Natural killer cell (primary cell): ENCODE data around the gene DGCR2. TPM values are rescaled to one million over a fixed set of nuclear protein-coding genes. Genes with fewer than 3 reads are reported as not detected.

Source experiments
- ATAC-seq, 3 donors: fragments of 150-1000 bp in 2 of 3; fragments of 200-7000 bp in 1 of 3; cut with Tn5 transposase; 1 replicate in 1 of 3; 2 replicates in 2 of 3; pipeline ENCODE4 v1.10.0; 2021; ENCODE audit warnings: mild to moderate bottlenecking in 2 of 3, moderate library complexity in 2 of 3
- DNase-seq, 2 donors: peaks; one replicate each; pipeline versions ENCODE4 v3.0.0 to v3.0.0-alpha.2; 2013 to 2021; ENCODE audit warnings: mixed read lengths in 1 of 2
- H3K27ac ChIP-seq: one replicate; pipeline ENCODE4 v1.5.1; 2013; ENCODE audit warnings: mild to moderate bottlenecking, low read length
- H3K27me3 ChIP-seq: one replicate; pipeline ENCODE4 v1.6.1; 2013; ENCODE audit warnings: low read length; ENCODE audit not compliant: control insufficient read depth, insufficient read depth
- H3K36me3 ChIP-seq: one replicate; pipeline ENCODE4 v1.6.1; 2013; ENCODE audit warnings: low read length; ENCODE audit not compliant: control insufficient read depth, insufficient read depth
- H3K4me1 ChIP-seq: one replicate; pipeline ENCODE4 v1.6.1; 2013; ENCODE audit warnings: low read length; ENCODE audit not compliant: control insufficient read depth, insufficient read depth
- H3K4me3 ChIP-seq: one replicate; pipeline ENCODE4 v1.5.1; 2013; ENCODE audit warnings: low read length
- H3K9me3 ChIP-seq: one replicate; pipeline ENCODE4 v1.6.1; 2013; ENCODE audit warnings: low read length; ENCODE audit not compliant: control insufficient read depth, insufficient read depth
- H3K27ac Mint-ChIP-seq, 2 donors: one replicate each; pipeline ENCODE4 v1.8.0; 2022; ENCODE audit warnings: mild to moderate bottlenecking in 2 of 2, mixed read lengths in 2 of 2, moderate library complexity in 1 of 2
- H3K27me3 Mint-ChIP-seq, 2 donors: one replicate each; pipeline ENCODE4 v1.8.0; 2022; ENCODE audit warnings: low read depth in 2 of 2, mixed read lengths in 2 of 2
- H3K36me3 Mint-ChIP-seq: one replicate; pipeline ENCODE4 v1.8.0; 2022; ENCODE audit warnings: mixed read lengths
- H3K4me1 Mint-ChIP-seq, 2 donors: one replicate each; pipeline ENCODE4 v1.8.0; 2022; ENCODE audit warnings: mixed read lengths in 2 of 2
- H3K4me3 Mint-ChIP-seq: one replicate; pipeline ENCODE4 v1.8.0; 2022; ENCODE audit warnings: mild to moderate bottlenecking, moderate library complexity, mixed read lengths
- H3K9me3 Mint-ChIP-seq, 2 donors: one replicate each; pipeline ENCODE4 v1.8.0; 2022; ENCODE audit warnings: mixed read lengths in 2 of 2
- WGBS: methylation state at CpG from one replicate; pipeline ENCODE4 v1.1.7; 2013; ENCODE audit warnings: missing lambda C conversion rate; ENCODE audit not compliant: insufficient coverage; 5-methylcytosine and 5-hydroxymethylcytosine counted together
- intact Hi-C: fragments of 100-400 bp; cut with micrococcal nuclease; formaldehyde crosslinking; loops from one replicate; pipeline ENCODE4 v1.14.2; 2022
- total RNA-seq, 4 donors: library from RNA; stranded (reverse); fragments of 120-200 nt in 1 of 4; gene quantifications; one replicate each; pipeline versions ENCODE4 v1.2.3 to v1.2.4, GENCODE V29; 2013 to 2022
- TF ChIP-seq, protein P1 (sequence below): fragments of 200-600 bp; IDR thresholded peaks from one replicate; pipeline ENCODE4 v1.8.0; 2022; ENCODE audit warnings: antibody characterized with exemption

The DGCR2 gene
- total RNA-seq, 3 donors from 2014 or later (not counting 1 experiment from before 2014, with no cell fraction given): 27.5 to 44.1 (median 41.3) TPM

DNA sequence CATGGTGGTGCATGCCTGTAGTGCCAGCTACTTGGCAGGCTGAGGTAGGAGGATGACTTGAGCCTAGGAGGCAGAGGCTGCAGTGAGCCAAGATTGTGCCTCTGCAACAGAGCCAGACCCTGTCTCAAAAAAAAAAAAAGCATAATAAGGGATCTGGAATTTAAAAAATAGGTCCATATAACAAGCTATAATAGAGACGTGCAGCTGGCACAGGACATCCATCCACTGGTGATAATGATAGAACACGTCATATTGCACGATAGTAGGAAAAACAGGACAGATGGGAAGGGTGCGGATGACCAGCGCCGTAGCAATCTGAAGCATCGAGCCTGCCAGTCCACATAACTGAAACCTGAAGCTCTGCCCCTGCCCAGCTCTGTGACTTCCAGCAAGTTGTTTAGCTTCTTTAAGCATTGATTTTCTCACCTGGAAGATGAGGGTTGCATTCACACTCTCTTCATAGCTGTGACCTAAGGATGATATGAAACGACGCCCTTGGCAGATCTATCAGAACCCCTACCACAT lies 125.8 kb downstream of the DGCR2 start:
- Histone ChIP-seq H3K4me3 (no peak overlapping the region), H3K9me3 (no peaks in the 10 kb centered on the region), H3K27me3 (no peaks in the 10 kb centered on the region), H3K4me1 (no peaks in the 10 kb centered on the region), H3K36me3 (no peaks in the 10 kb centered on the region), H3K27ac (no peak overlapping the region)
- Mint-ChIP-seq H3K27ac (no peak overlapping the region), H3K36me3 (no peaks in the 10 kb centered on the region), H3K9me3 (no peaks in the 10 kb centered on the region), H3K4me3 (no peak overlapping the region), H3K27me3 (peaks cover 10 to 21% of the 10 kb centered on the region in 2 donors), H3K4me1 (no peaks in the 10 kb centered on the region)
- TF ChIP-seq, protein P1, sequence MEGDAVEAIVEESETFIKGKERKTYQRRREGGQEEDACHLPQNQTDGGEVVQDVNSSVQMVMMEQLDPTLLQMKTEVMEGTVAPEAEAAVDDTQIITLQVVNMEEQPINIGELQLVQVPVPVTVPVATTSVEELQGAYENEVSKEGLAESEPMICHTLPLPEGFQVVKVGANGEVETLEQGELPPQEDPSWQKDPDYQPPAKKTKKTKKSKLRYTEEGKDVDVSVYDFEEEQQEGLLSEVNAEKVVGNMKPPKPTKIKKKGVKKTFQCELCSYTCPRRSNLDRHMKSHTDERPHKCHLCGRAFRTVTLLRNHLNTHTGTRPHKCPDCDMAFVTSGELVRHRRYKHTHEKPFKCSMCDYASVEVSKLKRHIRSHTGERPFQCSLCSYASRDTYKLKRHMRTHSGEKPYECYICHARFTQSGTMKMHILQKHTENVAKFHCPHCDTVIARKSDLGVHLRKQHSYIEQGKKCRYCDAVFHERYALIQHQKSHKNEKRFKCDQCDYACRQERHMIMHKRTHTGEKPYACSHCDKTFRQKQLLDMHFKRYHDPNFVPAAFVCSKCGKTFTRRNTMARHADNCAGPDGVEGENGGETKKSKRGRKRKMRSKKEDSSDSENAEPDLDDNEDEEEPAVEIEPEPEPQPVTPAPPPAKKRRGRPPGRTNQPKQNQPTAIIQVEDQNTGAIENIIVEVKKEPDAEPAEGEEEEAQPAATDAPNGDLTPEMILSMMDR: no peak
- intact Hi-C loops: no loop called here
- no peak for ATAC-seq
- no peak for DNase-seq
- WGBS: 90% methylated on average over 9 of the region's 9 CpGs

DNA sequence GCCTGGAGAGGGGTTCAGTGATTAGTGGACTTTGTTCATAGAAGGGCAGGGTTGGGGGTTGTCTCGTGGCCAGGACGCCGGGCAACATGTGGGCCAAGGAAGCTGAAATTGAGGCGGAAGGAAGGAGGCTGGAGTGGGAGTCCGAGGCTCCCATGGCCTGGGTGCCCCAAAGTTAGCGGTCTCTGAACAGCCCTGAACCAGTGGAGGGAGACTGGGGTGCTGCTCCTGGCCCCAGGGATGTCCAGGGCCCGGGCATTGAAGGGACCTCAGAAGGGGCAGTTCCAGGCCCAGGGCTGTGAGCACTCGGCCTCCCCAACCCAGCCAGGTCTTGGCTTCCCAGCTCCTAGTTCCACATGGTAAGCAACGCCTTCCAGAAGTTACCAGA lies 126.9 kb downstream of the DGCR2 start:
- Histone ChIP-seq H3K4me3 (no peak overlapping the region), H3K27ac (no peak overlapping the region), H3K27me3 (no peaks in the 10 kb centered on the region), H3K9me3 (no peaks in the 10 kb centered on the region), H3K4me1 (no peaks in the 10 kb centered on the region), H3K36me3 (no peaks in the 10 kb centered on the region)
- ATAC-seq: no peak
- Mint-ChIP-seq H3K27me3 (peaks cover 10 to 17% of the 10 kb centered on the region in 2 donors), H3K4me1 (no peaks in the 10 kb centered on the region), H3K36me3 (no peaks in the 10 kb centered on the region), H3K4me3 (no peak overlapping the region), H3K27ac (no peak overlapping the region), H3K9me3 (no peaks in the 10 kb centered on the region)
- no peak for DNase-seq
- intact Hi-C loops: no loop called here
- 80% methylated on average over 9 of the region's 9 CpGs for WGBS
- TF ChIP-seq, protein P1: no peak

GRCh38 chr22:18994701-18995326 lies 127.4 kb downstream of the DGCR2 start:
- TF ChIP-seq, protein P1: no peak
- Histone ChIP-seq H3K27ac (no peak overlapping the region), H3K4me1 (no peaks in the 10 kb centered on the region), H3K4me3 (no peak overlapping the region), H3K27me3 (no peaks in the 10 kb centered on the region), H3K36me3 (no peaks in the 10 kb centered on the region), H3K9me3 (no peaks in the 10 kb centered on the region)
- WGBS: 68% methylated on average over 15 of the region's 15 CpGs
- no peak for ATAC-seq
- no peak for DNase-seq
- Mint-ChIP-seq H3K27ac (no peak overlapping the region), H3K4me3 (no peak overlapping the region), H3K36me3 (no peaks in the 10 kb centered on the region), H3K27me3 (peaks cover 10 to 14% of the 10 kb centered on the region in 2 donors), H3K4me1 (no peaks in the 10 kb centered on the region), H3K9me3 (no peaks in the 10 kb centered on the region)
- intact Hi-C loops: no loop called here

DNA sequence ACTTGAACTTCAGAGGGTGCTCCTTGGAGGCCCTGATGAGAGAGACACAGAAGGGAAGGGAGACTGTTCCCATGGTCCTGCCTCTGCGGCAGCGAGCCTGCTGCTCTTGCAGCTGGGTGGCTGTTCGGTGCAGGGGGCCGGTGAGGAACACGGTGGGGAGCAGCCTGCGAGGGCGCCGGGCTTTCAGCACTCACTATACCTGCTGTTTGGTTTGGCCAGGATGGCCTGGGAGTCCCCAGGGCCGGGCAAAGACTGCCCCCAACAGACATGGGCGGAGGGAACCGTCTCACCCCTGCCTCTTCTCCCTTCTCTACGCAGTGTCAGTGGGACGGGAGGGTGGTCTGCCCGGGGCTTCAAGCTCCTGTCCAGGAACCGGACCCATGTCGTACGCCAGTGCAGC lies 128.2 kb downstream of the DGCR2 start:
- no peaks in the 10 kb centered on the region for H3K27me3 ChIP-seq

More for the DNA sequence above, 128.2 kb downstream of the DGCR2 start:
- no peaks in the 10 kb centered on the region for H3K36me3 ChIP-seq
- peaks cover 6 to 14% of the 10 kb centered on the region in 2 donors for H3K27me3 Mint-ChIP-seq
- no peaks in the 10 kb centered on the region for H3K9me3 Mint-ChIP-seq
- H3K27ac ChIP-seq: no peak overlapping the region
- DNase-seq (no peak), ATAC-seq (no peak)
- no peak overlapping the region for H3K4me3 Mint-ChIP-seq
- 88% methylated on average over 17 of the region's 17 CpGs for WGBS
- H3K9me3 ChIP-seq: no peaks in the 10 kb centered on the region
- H3K36me3 Mint-ChIP-seq: no peaks in the 10 kb centered on the region
- no peaks in the 10 kb centered on the region for H3K4me1 ChIP-seq
- H3K4me3 ChIP-seq: no peak overlapping the region
- no peaks in the 10 kb centered on the region for H3K4me1 Mint-ChIP-seq
- TF ChIP-seq, protein P1: no peak
- intact Hi-C loops: no loop called here
- H3K27ac Mint-ChIP-seq: no peak overlapping the region
